Esophagus mucosa (tissue), 1 donor: ENCODE measurements around the gene ABCE1. TPM values are rescaled to one million over a fixed set of nuclear protein-coding genes. Genes with fewer than 3 reads are reported as not detected.
"Not testable (repeated sequence)": the region's sequence is repeated elsewhere in the genome, so short reads cannot be mapped to it uniquely, and the experiment has no call there.

Source experiments
- ATAC-seq: fragments of 200-7000 bp; cut with Tn5 transposase; one replicate; pipeline ENCODE4 v1.9.1; 2020
- total RNA-seq: library from RNA; stranded (reverse); gene quantifications from one replicate; pipeline ENCODE4 v1.2.4, GENCODE V29; 2023
- donor health status: DM: yes; HTN: yes; CAD: no.

Gene ABCE1
- total RNA-seq, 1 donor from 2014 or later = 49.3 TPM

- ATAC-seq = no peak
Observed at GRCh38 chr4:145103496-145103895, 5.4 kb downstream of the ABCE1 start.

- ATAC-seq = no peak
Observed at GRCh38 chr4:145107126-145107525, 9.0 kb downstream of the ABCE1 start.

- no peak for ATAC-seq
Observed at GRCh38 chr4:145108128-145108527, 10.0 kb downstream of the ABCE1 start.

GRCh38 chr4:145125396-145125795 lies 27.3 kb downstream of the ABCE1 start:
- no peak for ATAC-seq

- ATAC-seq = no peak
Observed at GRCh38 chr4:145130130-145130529, 32.0 kb downstream of the ABCE1 start.

- ATAC-seq = peak; percentile 13
Observed at GRCh38 chr4:145130788-145131399, 32.8 kb downstream of the ABCE1 start.

- no peak for ATAC-seq
Observed at GRCh38 chr4:145131848-145132247, 33.7 kb downstream of the ABCE1 start.

- no peak for ATAC-seq
Observed at GRCh38 chr4:145132511-145133098, 34.5 kb downstream of the ABCE1 start.

- not testable (repeated sequence) for ATAC-seq
Observed at GRCh38 chr4:145136219-145136618, 38.1 kb downstream of the ABCE1 start.

- ATAC-seq = no peak
Observed at GRCh38 chr4:145148980-145149379, 50.9 kb downstream of the ABCE1 start.

GRCh38 chr4:145153181-145153903 lies 55.2 kb downstream of the ABCE1 start:
- ATAC-seq = no peak

- ATAC-seq = no peak
Observed at GRCh38 chr4:145153904-145154298, 55.8 kb downstream of the ABCE1 start.

GRCh38 chr4:145154573-145154972 lies 56.5 kb downstream of the ABCE1 start:
- ATAC-seq = no peak

- no peak for ATAC-seq
Observed at GRCh38 chr4:145155268-145155870, 57.3 kb downstream of the ABCE1 start.

GRCh38 chr4:145156986-145157385 lies 58.9 kb downstream of the ABCE1 start:
- no peak for ATAC-seq

GRCh38 chr4:145161549-145161948 lies 63.4 kb downstream of the ABCE1 start:
- ATAC-seq = no peak

- no peak for ATAC-seq
Observed at GRCh38 chr4:145167887-145168286, 69.8 kb downstream of the ABCE1 start.

- no peak for ATAC-seq
Observed at GRCh38 chr4:145168581-145169187, 70.6 kb downstream of the ABCE1 start.

GRCh38 chr4:145170223-145170622 lies 72.1 kb downstream of the ABCE1 start:
- no peak for ATAC-seq

GRCh38 chr4:145171911-145172310 lies 73.8 kb downstream of the ABCE1 start:
- ATAC-seq = no peak

- ATAC-seq = peak; percentile 41
Observed at GRCh38 chr4:145176641-145177432, 78.7 kb downstream of the ABCE1 start.

- no peak for ATAC-seq
Observed at GRCh38 chr4:145177511-145177905, 79.4 kb downstream of the ABCE1 start.
